ENCODE results near the gene TMPRSS3. TPM values are rescaled to one million over a fixed set of nuclear protein-coding genes. Genes with fewer than 3 reads are reported as not detected.
"Not testable (repeated sequence)": the region's sequence is repeated elsewhere in the genome, so short reads cannot be mapped to it uniquely, and the experiment has no call there.

TMPRSS3 gene
- total RNA-seq, 2 experiments from 2014 or later: 49.1 to 50.7 TPM

DNA sequence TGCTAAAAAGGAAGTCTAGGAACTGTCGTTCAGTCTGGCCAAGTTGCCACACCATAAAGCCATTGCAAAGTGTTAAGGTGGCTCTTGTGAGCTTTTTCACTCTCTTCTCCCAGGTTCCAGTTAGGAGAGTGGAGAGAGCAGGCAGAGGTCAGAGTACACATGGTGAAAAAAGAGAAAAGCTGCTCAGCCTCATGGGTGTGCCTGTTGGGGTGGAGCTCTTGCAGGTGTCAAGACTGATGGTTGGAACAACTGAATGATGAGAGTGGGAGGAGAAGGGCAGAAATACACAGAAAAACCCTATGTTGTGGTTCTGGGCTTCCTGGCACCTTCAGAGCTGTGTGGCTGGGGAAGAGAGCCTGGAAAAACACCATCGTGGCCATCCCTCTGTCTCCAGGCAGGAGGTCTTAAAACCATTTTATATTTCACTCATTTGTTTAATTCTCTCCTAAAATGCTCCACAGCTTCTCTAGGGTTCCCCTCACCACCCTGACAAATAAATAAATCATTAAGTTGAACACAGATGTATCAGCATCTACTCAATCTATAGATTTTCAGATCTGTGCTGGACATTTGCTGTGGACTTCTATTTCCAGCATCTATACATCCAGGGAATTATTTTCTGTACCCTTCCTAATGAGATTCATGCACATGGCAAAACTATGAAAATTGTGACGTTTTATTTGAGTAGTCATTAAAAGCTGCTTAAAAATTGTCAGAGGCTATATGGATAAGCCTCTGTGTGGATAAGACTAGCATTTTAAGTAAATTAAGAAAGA is 25.4 kb upstream of the TMPRSS3 start:
- peak overlapping the region; percentile 59 for H3K4me3 Mint-ChIP-seq
- H3K36me3 Mint-ChIP-seq: peaks cover 93% of the 10 kb centered on the region
- peaks cover 10% of the 10 kb centered on the region for H3K9me3 Mint-ChIP-seq
- peak; percentile 64 for DNase-seq
- H3K27me3 Mint-ChIP-seq: no peaks in the 10 kb centered on the region
- H3K27ac Mint-ChIP-seq: peak overlapping the region; percentile 95
- H3K4me1 Mint-ChIP-seq: peaks cover 86% of the 10 kb centered on the region

DNA sequence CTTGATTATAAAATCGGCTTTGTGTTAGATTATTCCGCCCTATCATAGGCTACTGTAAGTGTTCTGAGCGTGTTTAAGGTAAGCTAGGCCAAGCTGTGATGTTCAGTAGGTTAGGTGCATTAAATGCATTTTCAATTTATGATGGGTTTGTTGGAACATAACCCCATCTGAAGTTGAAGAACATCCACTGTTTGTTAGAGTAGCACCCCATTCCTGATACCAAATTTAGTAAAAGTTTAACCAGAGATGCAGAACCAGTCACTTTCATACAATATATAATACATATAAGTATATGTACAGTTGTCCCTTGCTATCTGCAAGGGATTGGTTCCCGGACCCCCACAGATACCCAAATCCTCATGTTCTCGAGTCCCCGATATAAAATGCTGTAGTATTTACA is 24.0 kb upstream of the TMPRSS3 start:
- Mint-ChIP-seq H3K4me1 (peaks cover 85% of the 10 kb centered on the region), H3K4me3 (no peak overlapping the region), H3K36me3 (peaks cover 90% of the 10 kb centered on the region), H3K27me3 (no peaks in the 10 kb centered on the region), H3K9me3 (peaks cover 10% of the 10 kb centered on the region), H3K27ac (no peak overlapping the region)
- DNase-seq: no peak

DNA sequence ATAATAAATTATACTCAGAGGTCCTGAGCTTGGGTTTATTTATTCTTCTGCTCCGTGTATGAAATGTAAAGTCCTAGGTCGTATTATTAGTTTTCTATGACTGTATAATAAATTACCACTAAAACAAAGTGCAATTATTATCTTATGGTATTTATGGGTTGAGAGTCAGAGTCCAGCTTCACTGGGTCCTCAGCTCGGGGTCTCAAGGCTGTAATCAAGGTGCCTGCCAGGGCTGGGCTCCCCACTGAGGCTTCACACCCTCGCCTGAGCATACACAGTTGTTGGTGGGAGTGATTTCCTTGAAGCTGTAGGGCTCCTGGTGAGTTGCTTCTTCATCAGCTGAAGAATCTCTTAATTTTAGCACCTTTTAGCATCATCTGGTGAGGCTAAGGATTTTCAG is 23.0 kb upstream of the TMPRSS3 start:
- Mint-ChIP-seq H3K27ac (no peak overlapping the region), H3K27me3 (no peaks in the 10 kb centered on the region), H3K4me3 (no peak overlapping the region), H3K4me1 (peaks cover 85% of the 10 kb centered on the region), H3K36me3 (peaks cover 90% of the 10 kb centered on the region), H3K9me3 (peaks cover 10% of the 10 kb centered on the region)
- no peak for DNase-seq

DNA sequence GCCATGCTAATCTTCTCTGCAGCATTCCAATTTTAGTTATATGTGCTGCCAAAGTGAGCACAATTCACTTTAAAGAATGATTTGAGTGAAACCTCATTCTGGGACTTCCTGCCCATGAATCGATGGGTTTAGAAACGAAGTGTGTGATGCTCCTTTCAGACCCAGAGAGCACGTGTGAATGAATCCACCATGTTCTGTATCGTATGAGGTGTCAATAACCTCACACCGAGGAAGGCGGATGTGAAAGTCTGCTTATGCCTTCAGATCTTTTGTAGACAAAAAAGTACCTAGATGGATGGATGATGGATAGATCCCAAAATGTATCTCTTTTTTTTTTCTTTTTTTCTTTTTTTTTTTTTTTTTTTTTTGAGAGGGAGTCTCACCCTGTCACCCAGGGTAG is 21.7 kb upstream of the TMPRSS3 start:
- Mint-ChIP-seq H3K27ac (peak overlapping the region; percentile 83), H3K36me3 (peaks cover 85% of the 10 kb centered on the region), H3K4me3 (no peak overlapping the region), H3K9me3 (peaks cover 10% of the 10 kb centered on the region), H3K4me1 (peaks cover 83% of the 10 kb centered on the region), H3K27me3 (no peaks in the 10 kb centered on the region)
- DNase-seq: no peak

DNA sequence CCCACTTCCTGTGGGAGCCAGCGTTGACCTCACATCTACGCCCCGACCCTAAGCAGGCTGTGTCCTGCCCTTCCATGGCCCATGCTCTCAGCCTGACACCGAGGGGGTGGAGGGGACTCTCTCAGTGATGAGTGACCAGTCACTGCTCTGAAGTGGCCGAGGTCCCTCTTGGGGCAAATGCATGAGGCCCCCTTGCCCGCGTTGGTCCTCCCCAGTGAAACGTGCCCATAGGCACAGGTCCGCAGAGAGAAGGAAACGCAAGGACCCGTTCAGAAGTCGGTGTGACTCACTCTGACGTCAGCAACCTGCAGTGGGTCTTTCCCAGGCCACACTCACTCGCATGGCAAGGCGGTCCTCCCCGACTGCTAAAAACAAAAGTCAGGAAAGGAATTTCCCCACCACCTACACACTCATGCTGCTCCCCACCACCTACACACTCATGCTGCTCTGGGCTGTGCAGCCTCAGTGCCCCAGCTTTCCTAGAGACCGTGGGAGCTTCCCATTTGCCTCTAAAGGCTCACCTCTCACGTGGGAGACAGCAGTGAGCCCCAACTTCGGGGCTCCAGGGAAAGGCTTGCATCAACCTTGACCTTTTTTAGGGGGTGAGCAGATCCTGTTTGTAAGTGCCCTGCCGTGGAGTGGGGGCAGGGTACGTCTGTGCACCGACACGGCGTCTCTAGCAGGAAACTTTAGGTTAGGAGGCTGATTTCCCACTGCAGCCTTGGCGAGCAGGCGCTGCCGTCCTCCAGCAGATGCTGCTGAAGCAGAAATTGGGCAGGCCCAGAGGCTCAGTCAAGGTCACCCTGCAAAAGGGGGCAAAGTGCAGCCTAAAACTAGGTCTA is 19.3 kb upstream of the TMPRSS3 start:
- peaks cover 64% of the 10 kb centered on the region for H3K4me1 Mint-ChIP-seq
- peak; percentile 92 for DNase-seq
- H3K27ac Mint-ChIP-seq: peak overlapping the region; percentile 99
- H3K9me3 Mint-ChIP-seq: peaks cover 10% of the 10 kb centered on the region
- H3K4me3 Mint-ChIP-seq: peak overlapping the region; percentile 59
- peaks cover 65% of the 10 kb centered on the region for H3K36me3 Mint-ChIP-seq
- no peaks in the 10 kb centered on the region for H3K27me3 Mint-ChIP-seq

DNA sequence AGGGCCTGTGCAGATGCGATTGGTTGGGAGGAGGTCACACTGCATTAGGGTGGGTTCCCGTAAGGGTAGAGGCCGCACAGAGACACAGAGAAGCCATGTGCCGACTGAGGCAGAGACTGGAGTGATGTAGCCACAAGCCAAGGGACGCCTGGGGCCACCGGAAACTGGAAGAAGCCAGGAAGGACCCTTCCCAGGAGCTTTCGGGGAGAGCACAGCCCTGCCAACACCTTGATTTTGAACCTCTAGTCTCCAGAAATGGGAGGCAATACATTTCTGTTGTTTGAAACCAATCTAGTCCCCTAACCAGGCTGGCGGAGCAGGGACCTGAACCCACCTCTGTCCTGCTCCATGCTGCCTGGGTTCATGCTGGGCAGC is 18.7 kb upstream of the TMPRSS3 start:
- Mint-ChIP-seq H3K27ac (peak overlapping the region; percentile 99), H3K9me3 (peaks cover 7% of the 10 kb centered on the region), H3K36me3 (peaks cover 65% of the 10 kb centered on the region), H3K4me3 (peak overlapping the region; percentile 59), H3K27me3 (no peaks in the 10 kb centered on the region), H3K4me1 (peaks cover 63% of the 10 kb centered on the region)
- no peak for DNase-seq

DNA sequence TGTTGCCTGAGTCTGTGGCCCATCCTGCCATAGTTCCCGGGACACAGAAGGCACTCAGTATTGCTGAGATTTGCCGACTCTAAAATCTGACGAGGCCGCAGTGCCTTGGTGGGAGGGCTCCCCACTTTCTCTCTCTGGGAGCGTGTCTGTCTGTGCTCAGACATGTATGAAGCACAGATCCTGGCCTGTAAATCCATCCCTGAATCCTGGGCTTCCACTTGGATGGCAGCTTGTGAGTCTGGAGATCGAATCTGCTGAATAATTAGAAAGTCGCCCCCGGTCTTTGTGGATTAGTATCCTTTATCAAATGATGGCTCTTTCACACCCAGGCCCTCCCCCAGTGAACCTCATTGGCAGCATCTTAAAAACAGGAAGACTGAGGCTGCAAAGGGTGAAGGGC is 18.2 kb upstream of the TMPRSS3 start:
- Mint-ChIP-seq H3K27me3 (no peaks in the 10 kb centered on the region), H3K4me1 (peaks cover 62% of the 10 kb centered on the region), H3K27ac (peak overlapping the region; percentile 99), H3K36me3 (peaks cover 65% of the 10 kb centered on the region), H3K4me3 (peak overlapping the region; percentile 26), H3K9me3 (peaks cover 3% of the 10 kb centered on the region)
- no peak for DNase-seq

DNA sequence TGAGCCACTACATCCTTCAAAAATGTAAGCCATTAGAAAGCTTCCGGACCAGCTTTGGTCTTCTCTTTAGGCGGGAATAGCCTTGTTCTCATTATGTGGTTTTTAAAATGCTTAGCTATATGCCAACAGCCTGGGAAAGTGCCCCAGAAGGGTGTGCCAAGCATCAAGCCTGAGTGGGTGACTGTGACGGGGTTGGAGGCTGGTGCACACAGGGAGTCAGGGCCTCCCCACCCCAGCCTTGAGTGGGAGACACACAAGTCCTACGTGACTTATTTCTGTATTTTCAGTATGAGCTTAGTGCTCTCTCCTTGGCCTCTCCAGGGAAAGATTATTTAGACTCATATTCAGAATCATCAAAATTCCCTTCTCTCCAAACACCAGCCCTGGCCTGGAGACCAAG is 17.6 kb upstream of the TMPRSS3 start:
- Mint-ChIP-seq H3K4me1 (peaks cover 59% of the 10 kb centered on the region), H3K4me3 (no peak overlapping the region), H3K27ac (peak overlapping the region; percentile 99), H3K36me3 (peaks cover 61% of the 10 kb centered on the region), H3K27me3 (no peaks in the 10 kb centered on the region), H3K9me3 (peaks cover 3% of the 10 kb centered on the region)
- no peak for DNase-seq

DNA sequence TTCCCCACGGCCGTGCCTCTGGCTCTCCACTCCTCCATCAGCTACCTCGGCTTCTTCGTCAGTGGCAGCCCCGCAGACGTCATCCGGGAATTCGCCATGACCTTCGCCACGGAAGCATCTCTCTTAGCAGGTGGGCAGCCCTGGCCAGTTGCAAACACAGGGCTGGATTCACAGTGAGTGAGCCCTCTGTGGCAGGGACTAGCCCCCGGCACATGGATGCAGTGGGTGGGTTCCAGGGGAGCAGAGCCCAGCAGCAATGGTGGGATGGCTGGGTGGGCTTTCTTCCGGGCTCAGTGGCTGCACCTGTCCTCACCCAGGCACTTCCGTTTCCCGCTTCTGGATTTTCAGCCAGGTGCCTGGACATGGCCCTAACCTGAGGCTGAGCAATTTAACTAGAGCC is 17.2 kb upstream of the TMPRSS3 start:
- peaks cover 59% of the 10 kb centered on the region for H3K4me1 Mint-ChIP-seq
- peaks cover 3% of the 10 kb centered on the region for H3K9me3 Mint-ChIP-seq
- H3K27me3 Mint-ChIP-seq: no peaks in the 10 kb centered on the region
- peak overlapping the region; percentile 99 for H3K27ac Mint-ChIP-seq
- H3K36me3 Mint-ChIP-seq: peaks cover 59% of the 10 kb centered on the region
- H3K4me3 Mint-ChIP-seq: no peak overlapping the region
- DNase-seq: no peak

DNA sequence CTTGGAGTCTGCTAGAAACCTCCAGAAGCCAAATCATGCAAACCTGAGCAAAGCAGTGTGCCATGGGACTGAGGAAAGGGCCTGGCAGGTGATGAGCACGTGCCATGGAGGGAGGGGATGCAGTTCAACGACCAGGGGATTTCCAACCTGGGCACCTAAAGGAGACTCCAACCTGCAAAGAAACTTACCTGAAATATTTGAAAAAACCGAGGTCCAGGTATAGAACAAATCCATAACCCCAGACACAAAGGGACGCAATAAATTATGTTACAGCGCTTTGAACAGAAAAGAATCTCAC is 16.7 kb upstream of the TMPRSS3 start:
- Mint-ChIP-seq H3K27me3 (no peaks in the 10 kb centered on the region), H3K4me3 (no peak overlapping the region), H3K4me1 (peaks cover 63% of the 10 kb centered on the region), H3K27ac (peak overlapping the region; percentile 47), H3K9me3 (peaks cover 2% of the 10 kb centered on the region), H3K36me3 (peaks cover 59% of the 10 kb centered on the region)
- no peak for DNase-seq

DNA sequence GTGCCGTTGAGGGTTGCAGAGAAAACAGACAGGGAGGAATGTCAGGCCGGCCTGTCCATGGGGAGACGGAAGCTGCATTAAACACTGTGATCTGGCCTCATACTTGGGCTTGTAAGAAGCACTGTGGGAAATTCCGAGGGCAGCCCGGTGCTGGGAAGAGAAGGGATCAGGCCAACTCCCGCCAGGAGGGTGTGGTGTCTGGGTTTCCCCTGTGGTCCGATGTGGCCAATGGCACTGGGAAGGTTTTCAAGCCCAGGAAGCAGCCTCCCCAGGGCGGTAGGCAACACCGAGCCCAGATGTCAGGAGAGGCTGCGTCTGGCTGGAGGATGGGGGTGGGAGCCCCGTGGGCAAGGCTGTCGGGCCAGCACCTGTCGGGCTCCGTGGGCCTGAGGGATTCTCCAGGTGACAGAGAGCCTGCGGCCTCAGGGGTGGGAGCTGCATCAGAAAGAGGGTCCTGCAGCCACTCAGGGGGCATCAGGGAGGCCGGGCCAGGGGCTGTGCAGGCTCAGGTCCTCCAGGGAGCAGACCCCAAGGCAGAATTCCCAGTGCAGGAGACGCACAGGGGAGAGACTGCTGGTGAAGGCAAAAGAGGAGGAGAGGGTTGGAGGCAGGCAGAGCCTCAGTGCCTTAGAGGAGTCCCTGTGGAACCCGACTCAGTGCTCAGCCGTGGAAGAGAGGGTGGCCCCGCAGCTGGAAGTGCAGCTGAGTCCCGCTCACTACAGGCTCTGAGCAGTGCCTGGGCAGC is 16.2 kb upstream of the TMPRSS3 start:
- Mint-ChIP-seq H3K27me3 (no peaks in the 10 kb centered on the region), H3K4me1 (peaks cover 63% of the 10 kb centered on the region), H3K4me3 (no peak overlapping the region), H3K9me3 (no peaks in the 10 kb centered on the region), H3K27ac (peak overlapping the region; percentile 47), H3K36me3 (peaks cover 60% of the 10 kb centered on the region)
- no peak for DNase-seq

DNA sequence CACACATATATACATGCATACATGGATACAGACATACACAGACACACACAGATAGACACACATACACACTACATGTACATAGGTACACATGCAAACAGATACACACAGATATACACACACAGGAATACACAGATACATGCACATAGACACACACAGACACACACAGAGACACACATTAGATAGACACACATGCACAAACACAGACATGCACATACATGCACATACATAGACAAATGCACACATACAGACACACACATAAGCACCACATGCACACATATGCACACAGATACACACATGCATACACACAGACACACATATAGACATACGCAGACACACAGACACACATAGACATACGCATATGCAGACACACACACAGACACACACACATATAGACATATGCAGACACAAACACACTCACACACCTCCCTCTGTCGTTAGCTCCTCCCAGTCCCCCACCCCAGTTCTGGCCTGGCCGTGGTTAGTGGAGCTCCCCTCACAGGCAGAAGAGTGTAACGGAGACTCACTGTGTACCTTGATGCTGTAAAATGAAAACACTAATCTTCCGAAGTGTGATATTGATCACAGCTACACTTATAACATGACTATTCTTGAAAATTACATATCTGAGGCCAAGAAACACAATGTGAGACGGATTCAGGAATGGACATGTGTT is 15.5 kb upstream of the TMPRSS3 start:
- Mint-ChIP-seq H3K4me1 (peaks cover 65% of the 10 kb centered on the region), H3K36me3 (peaks cover 60% of the 10 kb centered on the region), H3K9me3 (no peaks in the 10 kb centered on the region)

DNA sequence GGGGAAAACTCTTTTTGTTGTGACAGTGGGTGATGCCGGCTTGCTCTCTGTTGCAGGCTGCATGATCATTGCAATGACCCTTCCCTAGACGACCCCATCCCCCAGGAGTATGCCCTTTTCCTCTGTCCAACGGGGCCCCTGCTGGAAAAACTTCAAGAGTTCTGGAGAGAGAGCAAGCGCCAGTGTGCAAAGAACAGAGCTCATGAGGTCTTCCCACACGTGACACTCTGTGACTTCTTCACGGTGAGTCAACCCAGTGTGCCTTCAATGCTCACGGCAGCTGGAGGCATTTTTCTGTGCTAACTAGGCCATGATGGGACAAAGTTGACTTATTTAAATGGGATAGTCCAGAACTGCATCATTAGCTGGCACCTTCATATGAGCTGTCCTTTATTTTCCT is 13.5 kb upstream of the TMPRSS3 start:
- no peaks in the 10 kb centered on the region for H3K27me3 Mint-ChIP-seq
- DNase-seq: no peak
- H3K9me3 Mint-ChIP-seq: no peaks in the 10 kb centered on the region
- H3K4me1 Mint-ChIP-seq: peaks cover 47% of the 10 kb centered on the region
- peaks cover 64% of the 10 kb centered on the region for H3K36me3 Mint-ChIP-seq
- H3K27ac Mint-ChIP-seq: peak overlapping the region; percentile 70
- no peak overlapping the region for H3K4me3 Mint-ChIP-seq

More for the DNA sequence above, 15.5 kb upstream of the TMPRSS3 start:
- Mint-ChIP-seq H3K27ac (no peak overlapping the region), H3K4me3 (no peak overlapping the region), H3K27me3 (no peaks in the 10 kb centered on the region)
- DNase-seq: peak; percentile 40

DNA sequence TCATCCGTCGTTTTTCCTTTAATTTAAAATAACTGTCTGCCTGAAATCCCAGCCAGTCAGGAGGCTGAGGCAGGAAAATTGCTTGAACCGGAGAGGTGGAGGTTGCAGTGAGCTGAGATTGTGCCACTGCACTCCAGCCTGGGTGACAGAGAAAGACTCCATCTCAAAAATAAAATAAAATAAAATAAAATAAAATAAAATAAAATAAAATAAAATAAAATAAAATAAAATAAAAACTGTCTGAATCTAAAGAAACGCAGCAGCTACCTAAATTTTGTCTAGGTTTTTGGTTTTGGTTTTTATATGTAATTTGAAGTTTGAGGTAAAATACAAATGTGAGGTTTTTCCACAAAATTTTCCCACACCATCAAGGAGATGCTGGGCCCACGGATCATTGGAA is 12.9 kb upstream of the TMPRSS3 start:
- peak overlapping the region; percentile 57 for H3K27ac Mint-ChIP-seq
- not testable (repeated sequence) for DNase-seq, H3K27me3 Mint-ChIP-seq, H3K9me3 Mint-ChIP-seq
- H3K36me3 Mint-ChIP-seq: peaks cover 62% of the 10 kb centered on the region
- H3K4me1 Mint-ChIP-seq: peaks cover 40% of the 10 kb centered on the region
- peak overlapping the region; percentile 12 for H3K4me3 Mint-ChIP-seq

DNA sequence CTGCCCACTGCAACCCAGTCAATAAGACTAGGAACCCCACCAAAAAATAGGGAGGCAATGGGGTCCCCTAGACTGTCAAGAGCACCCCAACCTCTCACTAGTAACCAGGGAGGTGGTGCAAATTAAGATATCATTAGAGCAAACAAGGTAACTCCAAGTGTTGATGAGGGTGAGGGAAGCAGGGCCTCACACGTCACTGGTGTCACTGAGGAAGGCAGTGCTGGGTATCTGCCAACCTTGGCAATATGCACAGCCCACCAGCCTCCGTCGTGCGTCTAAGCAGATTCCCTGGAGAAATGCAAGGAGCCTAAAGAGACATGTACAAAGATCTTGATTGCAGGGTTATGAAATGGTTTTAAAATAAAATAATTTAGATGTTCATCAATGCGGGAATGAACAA is 11.6 kb upstream of the TMPRSS3 start:
- Mint-ChIP-seq H3K4me1 (peaks cover 35% of the 10 kb centered on the region), H3K27me3 (no peaks in the 10 kb centered on the region), H3K27ac (peak overlapping the region; percentile 96), H3K36me3 (peaks cover 62% of the 10 kb centered on the region), H3K9me3 (no peaks in the 10 kb centered on the region), H3K4me3 (peak overlapping the region; percentile 92)
- no peak for DNase-seq
